Neural cell (in vitro differentiated cells): ENCODE results near the gene FBXO46.

Experiments used
- POLR2AphosphoS5 ChIP-seq: IDR thresholded peaks from 2 replicates; pipeline ENCODE4 v1.6.1; 2012
- SMC3 ChIP-seq: fragments of 450-650 bp; conservative IDR thresholded peaks from 2 replicates; pipeline ENCODE4 v1.6.1; 2014; ENCODE audit warnings: antibody characterized with exemption, mild to moderate bottlenecking, moderate library complexity; ENCODE audit not compliant: poor library complexity
- TF ChIP-seq, protein P1 (sequence below): fragments of 450-650 bp; IDR thresholded peaks from 2 replicates; pipeline ENCODE4 v1.5.1; 2014; ENCODE audit warnings: antibody characterized with exemption, mild to moderate bottlenecking, moderate library complexity; ENCODE audit not compliant: poor library complexity, severe bottlenecking

DNA sequence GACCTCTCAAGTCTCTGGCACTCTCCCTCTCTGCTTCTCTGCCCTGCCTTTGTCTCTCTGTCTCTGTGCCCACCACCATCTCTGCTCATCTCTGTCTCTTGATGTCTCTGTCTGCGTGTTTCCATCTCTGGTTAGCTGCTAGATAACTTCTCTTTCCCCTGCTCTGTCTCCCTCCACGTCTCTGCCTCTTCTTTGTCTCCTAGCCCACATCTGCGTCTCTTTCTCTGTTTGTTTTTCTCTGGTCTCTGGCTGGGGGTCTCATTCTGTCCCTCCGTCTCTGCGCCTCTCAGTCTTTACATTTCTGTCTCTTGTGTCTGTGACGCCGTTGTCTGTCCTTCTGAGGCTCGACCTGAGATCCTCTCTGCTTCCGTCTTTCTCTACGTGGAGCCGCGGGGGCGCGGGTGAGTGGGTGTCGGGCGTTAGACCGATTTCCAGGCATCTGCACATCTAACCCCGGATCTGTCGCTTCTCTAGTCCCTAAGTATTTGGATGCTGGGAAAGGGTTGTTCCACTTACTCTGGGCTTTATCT lies 62.3 kb downstream of the FBXO46 start:
- TF ChIP-seq SMC3: no peak
- TF ChIP-seq, protein P1, sequence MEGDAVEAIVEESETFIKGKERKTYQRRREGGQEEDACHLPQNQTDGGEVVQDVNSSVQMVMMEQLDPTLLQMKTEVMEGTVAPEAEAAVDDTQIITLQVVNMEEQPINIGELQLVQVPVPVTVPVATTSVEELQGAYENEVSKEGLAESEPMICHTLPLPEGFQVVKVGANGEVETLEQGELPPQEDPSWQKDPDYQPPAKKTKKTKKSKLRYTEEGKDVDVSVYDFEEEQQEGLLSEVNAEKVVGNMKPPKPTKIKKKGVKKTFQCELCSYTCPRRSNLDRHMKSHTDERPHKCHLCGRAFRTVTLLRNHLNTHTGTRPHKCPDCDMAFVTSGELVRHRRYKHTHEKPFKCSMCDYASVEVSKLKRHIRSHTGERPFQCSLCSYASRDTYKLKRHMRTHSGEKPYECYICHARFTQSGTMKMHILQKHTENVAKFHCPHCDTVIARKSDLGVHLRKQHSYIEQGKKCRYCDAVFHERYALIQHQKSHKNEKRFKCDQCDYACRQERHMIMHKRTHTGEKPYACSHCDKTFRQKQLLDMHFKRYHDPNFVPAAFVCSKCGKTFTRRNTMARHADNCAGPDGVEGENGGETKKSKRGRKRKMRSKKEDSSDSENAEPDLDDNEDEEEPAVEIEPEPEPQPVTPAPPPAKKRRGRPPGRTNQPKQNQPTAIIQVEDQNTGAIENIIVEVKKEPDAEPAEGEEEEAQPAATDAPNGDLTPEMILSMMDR: no peak
- TF ChIP-seq POLR2AphosphoS5: no peak
